HG03521 (cell line): ENCODE results near the gene RHCG.

ENCODE experiments used
- ATAC-seq: cut with Tn5 transposase; IDR thresholded peaks from one replicate; pipeline ENCODE4 v1.9.1; 2021; ENCODE audit warnings: mild to moderate bottlenecking, moderate library complexity; ENCODE audit not compliant: unreplicated experiment

The RHCG gene

GRCh38 chr15:89496155-89497098 lies at the start of gene RHCG:
RHCG (minus strand) TSS chr15:89496583; CDS start chr15:89496544, 39 bp downstream.
- ATAC-seq, result no peak

- no peak for ATAC-seq
These were observed 47.0 kb upstream of the RHCG start for GRCh38 chr15:89543389-89543788.

- ATAC-seq, result no peak
These were observed 46.0 kb upstream of the RHCG start for GRCh38 chr15:89542369-89542768.

GRCh38 chr15:89539027-89539426 lies 42.6 kb upstream of the RHCG start:
- no peak for ATAC-seq

GRCh38 chr15:89533861-89534544 lies 37.6 kb upstream of the RHCG start:
- ATAC-seq, result no peak

GRCh38 chr15:89531796-89532537 lies 35.6 kb upstream of the RHCG start:
- ATAC-seq, result no peak

- ATAC-seq, result no peak
These were observed 34.6 kb upstream of the RHCG start for GRCh38 chr15:89530976-89531375.

GRCh38 chr15:89528757-89529352 lies 32.5 kb upstream of the RHCG start:
- no peak for ATAC-seq

GRCh38 chr15:89526601-89527441 lies 30.4 kb upstream of the RHCG start:
- no peak for ATAC-seq

- ATAC-seq, result no peak
These were observed 29.8 kb upstream of the RHCG start for GRCh38 chr15:89526181-89526580.

- no peak for ATAC-seq
These were observed 27.8 kb upstream of the RHCG start for GRCh38 chr15:89524184-89524583.

GRCh38 chr15:89523101-89523500 lies 26.7 kb upstream of the RHCG start:
- no peak for ATAC-seq

- no peak for ATAC-seq
These were observed 25.2 kb upstream of the RHCG start for GRCh38 chr15:89521605-89522004.

GRCh38 chr15:89515477-89515876 lies 19.1 kb upstream of the RHCG start:
- ATAC-seq, result no peak

- ATAC-seq, result no peak
These were observed 18.4 kb upstream of the RHCG start for GRCh38 chr15:89514596-89515406.

- no peak for ATAC-seq
These were observed 17.8 kb upstream of the RHCG start for GRCh38 chr15:89514186-89514585.

GRCh38 chr15:89513284-89513683 lies 16.9 kb upstream of the RHCG start:
- ATAC-seq, result no peak

- no peak for ATAC-seq
These were observed 16.2 kb upstream of the RHCG start for GRCh38 chr15:89512631-89513030.

GRCh38 chr15:89506026-89506686 lies 9.8 kb upstream of the RHCG start:
- no peak for ATAC-seq
